Endothelial cell of umbilical vein (primary cell): ENCODE results near the gene ATP8A1. TPM values are rescaled to one million over a fixed set of nuclear protein-coding genes. Genes with fewer than 3 reads are reported as not detected.

Experiments
- BruUV-seq: library from RNA; stranded (reverse); fragments of 400-500 nt; replicated peaks from 2 replicates; lab custom pipeline; 2021; lab: Mats Ljungman, UMichigan
- CTCF ChIA-PET: fragments of 300-600, 350-600 bp; sonication (Branson Sonifier 250); formaldehyde crosslinking; loops from one replicate; lab custom pipeline; 2021; ENCODE audit warnings: antibody characterized with exemption, inconsistent platforms; lab: Charles Lee
- POLR2A ChIA-PET: fragments of 300-600, 350-600 bp; sonication (Branson Sonifier 250); formaldehyde crosslinking; loops from one replicate; lab custom pipeline; 2021; ENCODE audit warnings: antibody characterized with exemption, inconsistent platforms; lab: Charles Lee
- DNase-seq: peaks from one replicate; pipeline ENCODE4 v3.0.0-alpha.2; 2011; ENCODE audit warnings: low read depth, low spot score
- FAIRE-seq: peaks from 2 replicates; lab custom pipeline; 2011; peaks lifted over from hg19 to GRCh38; lab: Jason Lieb, UNC
- H2AFZ ChIP-seq: 2 replicates; pipeline ENCODE4 v1.6.0; 2012; ENCODE audit warnings: low read depth, low read length, control low read depth, inconsistent platforms
- H3K27ac ChIP-seq: 2 replicates; pipeline ENCODE4 v1.5.1; 2011; ENCODE audit warnings: low read depth, mild to moderate bottlenecking, control low read depth, low read length, moderate library complexity; ENCODE audit not compliant: insufficient read depth
- H3K27me3 ChIP-seq, 2 experiments: 2 replicates each; pipeline versions ENCODE4 v1.6.0 to v1.6.1; 2011; ENCODE audit warnings: low read length in 2 of 2, mixed read lengths in 1 of 2; ENCODE audit not compliant: control insufficient read depth in 2 of 2, insufficient read depth in 2 of 2
- H3K36me3 ChIP-seq, 2 experiments: 2 replicates in 1 of 2; 3 replicates in 1 of 2; pipeline ENCODE4 v1.5.1; 2011; ENCODE audit warnings: low read length in 2 of 2, mild to moderate bottlenecking in 1 of 2, moderate library complexity in 1 of 2; ENCODE audit not compliant: control insufficient read depth in 2 of 2, insufficient read depth in 2 of 2; ENCODE audit errors: extremely low read depth in 1 of 2
- H3K4me1 ChIP-seq: 3 replicates; pipeline ENCODE4 v1.5.1; 2011; ENCODE audit warnings: mild to moderate bottlenecking, low read length; ENCODE audit not compliant: control insufficient read depth, insufficient read depth; ENCODE audit errors: extremely low read depth
- H3K4me2 ChIP-seq: 2 replicates; pipeline ENCODE4 v1.6.1; 2011; ENCODE audit warnings: low read length, control low read depth, mixed read lengths; ENCODE audit not compliant: insufficient read depth
- H3K4me3 ChIP-seq, 3 experiments: fragments of 200-600 bp in 1 of 3; sonication (generic), shearing (Covaris generic) in 1 of 3; replicated peaks in 1 of 3; 2 replicates each; pipeline ENCODE4 v1.5.1; 2011 to 2016; ENCODE audit warnings: control low read depth in 3 of 3, low read length in 3 of 3, mild to moderate bottlenecking in 2 of 3, inconsistent platforms in 1 of 3, low read depth in 1 of 3, moderate library complexity in 1 of 3; ENCODE audit not compliant: insufficient read depth in 1 of 3
- H3K79me2 ChIP-seq: 2 replicates; pipeline ENCODE4 v1.6.0; 2012; ENCODE audit warnings: low read length, inconsistent platforms; ENCODE audit not compliant: control insufficient read depth, insufficient read depth
- H3K9ac ChIP-seq: replicated peaks from 2 replicates; pipeline ENCODE3; 2011; ENCODE audit warnings: low read length, control low read depth; ENCODE audit not compliant: insufficient read depth; ENCODE audit errors: extremely low read depth
- H3K9me1 ChIP-seq: replicated peaks from 3 replicates; pipeline ENCODE4 v1.6.0; 2011; ENCODE audit warnings: mild to moderate bottlenecking, low read length; ENCODE audit not compliant: control insufficient read depth, insufficient read depth; ENCODE audit errors: extremely low read depth
- H3K9me3 ChIP-seq: replicated peaks from 2 replicates; pipeline ENCODE4 v1.5.1; 2012; ENCODE audit warnings: low read length, inconsistent platforms; ENCODE audit not compliant: control insufficient read depth, insufficient read depth
- H4K20me1 ChIP-seq: replicated peaks from 2 replicates; pipeline ENCODE3; 2011; ENCODE audit warnings: mild to moderate bottlenecking, low read length; ENCODE audit not compliant: control insufficient read depth, insufficient read depth; ENCODE audit errors: extremely low read depth
- CTCF ChIP-seq, 2 donors: IDR thresholded peaks; 1 replicate in 1 of 2; 2 replicates in 1 of 2; pipeline ENCODE4 v1.5.1; 2011; ENCODE audit warnings: low read length in 2 of 2, mild to moderate bottlenecking in 2 of 2, moderate library complexity in 2 of 2, control low read depth in 1 of 2, inconsistent platforms in 1 of 2, low read depth in 1 of 2; ENCODE audit not compliant: insufficient read depth in 1 of 2; ENCODE audit errors: extremely low read depth in 1 of 2
- EZH2 ChIP-seq: IDR thresholded peaks from 2 replicates; pipeline ENCODE4 v1.6.1; 2012; ENCODE audit warnings: borderline replicate concordance, low read depth, mild to moderate bottlenecking, moderate library complexity, low read length, inconsistent platforms; ENCODE audit not compliant: severe bottlenecking
- FOS ChIP-seq: IDR thresholded peaks from 2 replicates; pipeline ENCODE4 v1.6.1; 2011; ENCODE audit warnings: mild to moderate bottlenecking, low read length, moderate library complexity, borderline replicate concordance; ENCODE audit not compliant: insufficient read depth
- GATA2 ChIP-seq: IDR thresholded peaks from 2 replicates; pipeline ENCODE4 v1.7.0; 2011; ENCODE audit warnings: low read depth, mild to moderate bottlenecking, moderate library complexity, mixed read lengths, low read length; ENCODE audit not compliant: insufficient read length, insufficient read depth
- JUN ChIP-seq: IDR thresholded peaks from 2 replicates; pipeline ENCODE4 v1.6.1; 2011; ENCODE audit warnings: borderline replicate concordance, low read depth; ENCODE audit not compliant: insufficient read length, insufficient read depth
- MYC ChIP-seq: IDR thresholded peaks from one replicate; pipeline ENCODE4 v1.6.1; 2011; ENCODE audit warnings: mild to moderate bottlenecking, low read depth, low read length
- POLR2A ChIP-seq: IDR thresholded peaks from 2 replicates; pipeline ENCODE4 v1.6.1; 2012; ENCODE audit warnings: low read depth, mild to moderate bottlenecking, control low read depth, low read length
- POLR2AphosphoS5 ChIP-seq: IDR thresholded peaks from 2 replicates; pipeline ENCODE4 v1.6.1; 2012; ENCODE audit warnings: low read depth, mild to moderate bottlenecking, control low read depth, low read length, moderate library complexity; ENCODE audit not compliant: insufficient read depth
- dilution Hi-C: fragments of 300-500 bp; cut with MboI; formaldehyde crosslinking; loops from one replicate; pipeline ENCODE4 v1.15.0; 2019; ENCODE audit warnings: low sequenced_read_pairs; ENCODE audit not compliant: extremely low pct_ligation_motif_present
- intact Hi-C: fragments of 100-400 bp; cut with micrococcal nuclease; formaldehyde crosslinking; loops from one replicate; pipeline ENCODE4 v1.10.0; 2022
- polyA plus RNA-seq, 4 experiments: library from polyadenylated mRNA; depleted of rRNA in 3 of 4; stranded (reverse) in 3 of 4; unstranded in 1 of 4; fragments of >200 nt; gene quantifications; 2 replicates each; pipeline versions ENCODE4 v1.2.1 to v1.2.3, GENCODE V29; 2011 to 2012; ENCODE audit warnings: missing spikeins in 1 of 4
- total RNA-seq: library from RNA; stranded (reverse); gene quantifications from 2 replicates; pipeline ENCODE4 v1.2.3, GENCODE V29; 2021
- TF ChIP-seq, protein P1 (sequence below): IDR thresholded peaks from 2 replicates; pipeline ENCODE4 v1.6.1; 2011; ENCODE audit not compliant: insufficient read depth, insufficient read length

The ATP8A1 gene
- total and polyA plus RNA-seq, 2 donors (not counting 3 experiments of a cell fraction or from before 2014, with no cell fraction given): 0.97 to 11.5 TPM

DNA sequence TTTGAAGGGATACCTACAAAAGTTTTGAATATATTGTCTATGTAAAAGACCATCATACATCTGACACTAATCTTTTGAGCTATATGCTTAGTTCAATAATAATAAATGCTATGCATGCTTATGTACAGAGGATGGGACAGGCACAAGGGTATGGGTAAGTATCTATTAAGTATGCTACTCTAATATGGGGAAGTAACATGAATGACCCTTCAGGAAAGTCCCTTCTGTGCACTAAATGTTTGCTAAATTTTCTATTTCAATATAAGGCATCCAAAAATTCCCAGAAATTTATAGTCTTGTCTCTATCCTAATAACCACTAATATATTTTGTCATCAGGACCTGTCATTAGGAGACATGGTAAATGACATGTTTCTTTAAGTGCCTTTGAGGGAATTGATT lies 19.0 kb downstream of the ATP8A1 start:
- no peaks in the 10 kb centered on the region for H4K20me1 ChIP-seq
- no peak for FAIRE-seq
- ChIA-PET POLR2A (no interaction called here), CTCF (no interaction called here)
- no peaks in the 10 kb centered on the region for H3K79me2 ChIP-seq
- intact Hi-C loops: no loop called here
- no peak overlapping the region for H2AFZ ChIP-seq
- DNase-seq: no peak
- H3K9me1 ChIP-seq: no peaks in the 10 kb centered on the region
- H3K36me3 ChIP-seq: no peaks in the 10 kb centered on the region
- peaks cover 2 to 10% of the 10 kb centered on the region in 2 experiments for H3K27me3 ChIP-seq
- no peaks in the 10 kb centered on the region for H3K4me1 ChIP-seq
- H3K4me3 ChIP-seq: no peak overlapping the region
- no TSS peak for BruUV-seq
- dilution Hi-C loops: no loop called here
- TF ChIP-seq CTCF (IDR thresholded peaks at IDR 0.05; ENCODE audit: extremely low read depth in 1 of 2, insufficient read depth in 1 of 2, low read depth in 1 of 2, low read length in 2 of 2) (no peak), JUN (no peak), GATA2 (no peak), FOS (no peak), POLR2A (no peak), POLR2AphosphoS5 (no peak), MYC (no peak), EZH2 (no peak)
- TF ChIP-seq, protein P1, sequence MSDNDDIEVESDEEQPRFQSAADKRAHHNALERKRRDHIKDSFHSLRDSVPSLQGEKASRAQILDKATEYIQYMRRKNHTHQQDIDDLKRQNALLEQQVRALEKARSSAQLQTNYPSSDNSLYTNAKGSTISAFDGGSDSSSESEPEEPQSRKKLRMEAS: no peak
- H3K9me3 ChIP-seq: no peaks in the 10 kb centered on the region
- no peak overlapping the region for H3K4me2 ChIP-seq
- no peak overlapping the region for H3K27ac ChIP-seq
- no peak overlapping the region for H3K9ac ChIP-seq
